ENCODE data around the gene IFNG-AS1.
A peak's percentile ranks its signal among the peaks of the same experiment; 100 is the strongest.

IFNG-AS1 gene

DNA sequence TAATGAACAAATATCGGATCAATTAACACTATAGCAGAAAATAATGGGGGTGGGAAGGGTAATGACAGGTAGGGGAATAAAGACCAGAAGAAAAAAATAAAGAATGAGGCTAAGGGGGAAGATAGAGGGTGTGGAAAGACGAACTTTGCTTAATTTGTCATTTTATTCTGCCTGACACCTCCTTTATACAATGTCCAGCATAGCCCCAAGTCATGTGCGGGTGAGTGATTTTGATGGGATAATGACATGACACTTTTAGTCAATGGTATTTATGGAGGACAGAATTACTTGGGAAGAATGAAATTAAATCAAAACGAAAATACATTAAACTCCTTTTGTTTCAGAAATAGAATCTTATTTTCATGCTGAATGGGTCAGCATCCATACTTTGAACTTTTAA lies 20.5 kb upstream of the IFNG-AS1 start:
- Histone ChIP-seq H3K4me2 (ENCODE audit: low read length) (no peak overlapping the region), H2BK5ac (ENCODE audit: low read depth, low read length, poor library complexity) (no peak overlapping the region), H2BK12ac (ENCODE audit: low read length) (no peak overlapping the region), H3K79me2 (ENCODE audit: control insufficient read depth, insufficient read depth, low read length, poor library complexity) (no peaks in the 10 kb centered on the region), H3K36me3 (ENCODE audit: control insufficient read depth in 1 of 2, insufficient read depth in 2 of 2, low read length in 2 of 2) (no peaks in the 10 kb centered on the region), H3K4ac (ENCODE audit: low read depth, low read length) (no peak overlapping the region), H2AK5ac (ENCODE audit: low read length) (no peak overlapping the region), H3K9me3 (ENCODE audit: insufficient read depth, low read depth, low read length) (no peaks in the 10 kb centered on the region), H2BK120ac (ENCODE audit: insufficient read depth, low read length, poor library complexity) (no peak overlapping the region), H3K79me1 (ENCODE audit: low read length) (no peaks in the 10 kb centered on the region), H4K12ac (ENCODE audit: low read depth, low read length) (no peak overlapping the region), H3K9ac (ENCODE audit: low read length) (no peak overlapping the region), H3K23ac (ENCODE audit: low read length) (no peak overlapping the region), H3K14ac (ENCODE audit: low read length) (no peak overlapping the region), H3K18ac (ENCODE audit: low read length) (no peak overlapping the region), H3K4me1 (ENCODE audit: control insufficient read depth in 1 of 2, insufficient read depth in 2 of 2, low read length in 2 of 2) (no peaks in the 10 kb centered on the region), H4K91ac (ENCODE audit: low read depth, low read length) (no peak overlapping the region), H4K8ac (ENCODE audit: low read depth, low read length) (no peak overlapping the region), H3K4me3 (ENCODE audit: low read depth, low read length) (no peak overlapping the region), H3K27ac (ENCODE audit: low read depth, low read length) (no peak overlapping the region), H3K27me3 (ENCODE audit: insufficient read depth, low read length) (no peaks in the 10 kb centered on the region), H2AFZ (ENCODE audit: insufficient read depth, low read length, poor library complexity) (no peak overlapping the region)
- WGBS (ENCODE audit: extremely low coverage, insufficient coverage, insufficient read length) = no CpG with 5 or more reads among the region's 4 CpGs
- DNase-seq = no peak

DNA sequence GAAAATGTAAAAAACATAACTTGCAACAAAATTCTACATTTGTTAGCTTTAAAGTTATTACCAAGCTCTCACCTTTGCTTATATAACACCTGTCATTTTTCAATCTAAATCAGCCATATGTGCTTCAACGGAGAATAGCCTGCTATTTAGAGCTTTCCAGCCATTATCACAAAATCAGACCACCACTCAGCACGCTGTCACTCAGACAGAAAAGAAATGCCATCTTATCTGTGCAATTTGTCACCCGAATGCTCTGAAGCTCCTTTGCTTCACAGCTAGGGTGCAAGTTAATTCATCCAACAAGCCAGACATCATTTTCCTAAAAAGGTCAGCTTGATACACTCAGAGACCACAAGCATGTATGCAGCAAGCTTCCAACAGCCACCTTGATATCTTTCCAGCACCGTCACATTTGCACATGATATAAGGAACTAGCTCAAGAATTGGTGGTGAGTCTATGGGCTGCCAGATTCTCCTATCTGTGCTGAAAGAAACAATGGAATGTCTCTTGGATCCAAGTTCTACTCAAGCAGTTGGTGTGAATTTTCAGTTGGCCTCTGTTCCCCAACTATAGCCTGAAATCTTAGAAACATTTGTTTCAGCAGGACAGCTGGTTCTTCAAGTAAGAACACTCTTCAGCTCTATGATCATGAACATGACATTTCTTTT lies 20.0 kb upstream of the IFNG-AS1 start:
- no CpG with 5 or more reads among the region's 4 CpGs for WGBS (ENCODE audit: extremely low coverage, insufficient coverage, insufficient read length)
- Histone ChIP-seq H2BK12ac (ENCODE audit: low read length) (no peak overlapping the region), H4K8ac (ENCODE audit: low read depth, low read length) (no peak overlapping the region), H3K4me1 (ENCODE audit: control insufficient read depth in 1 of 2, insufficient read depth in 2 of 2, low read length in 2 of 2) (no peaks in the 10 kb centered on the region), H2AFZ (ENCODE audit: insufficient read depth, low read length, poor library complexity) (no peak overlapping the region), H3K9ac (ENCODE audit: low read length) (no peak overlapping the region), H4K12ac (ENCODE audit: low read depth, low read length) (no peak overlapping the region), H4K91ac (ENCODE audit: low read depth, low read length) (no peak overlapping the region), H2BK120ac (ENCODE audit: insufficient read depth, low read length, poor library complexity) (no peak overlapping the region), H3K23ac (ENCODE audit: low read length) (no peak overlapping the region), H3K4me2 (ENCODE audit: low read length) (no peak overlapping the region), H3K9me3 (ENCODE audit: insufficient read depth, low read depth, low read length) (no peaks in the 10 kb centered on the region), H3K14ac (ENCODE audit: low read length) (no peak overlapping the region), H3K18ac (ENCODE audit: low read length) (no peak overlapping the region), H3K79me2 (ENCODE audit: control insufficient read depth, insufficient read depth, low read length, poor library complexity) (no peaks in the 10 kb centered on the region), H3K27ac (ENCODE audit: low read depth, low read length) (no peak overlapping the region), H3K27me3 (ENCODE audit: insufficient read depth, low read length) (no peaks in the 10 kb centered on the region), H3K4ac (ENCODE audit: low read depth, low read length) (no peak overlapping the region), H3K36me3 (ENCODE audit: control insufficient read depth in 1 of 2, insufficient read depth in 2 of 2, low read length in 2 of 2) (no peaks in the 10 kb centered on the region), H3K79me1 (ENCODE audit: low read length) (no peaks in the 10 kb centered on the region), H2AK5ac (ENCODE audit: low read length) (no peak overlapping the region), H2BK5ac (ENCODE audit: low read depth, low read length, poor library complexity) (no peak overlapping the region), H3K4me3 (ENCODE audit: low read depth, low read length) (no peak overlapping the region)
- DNase-seq = no peak

DNA sequence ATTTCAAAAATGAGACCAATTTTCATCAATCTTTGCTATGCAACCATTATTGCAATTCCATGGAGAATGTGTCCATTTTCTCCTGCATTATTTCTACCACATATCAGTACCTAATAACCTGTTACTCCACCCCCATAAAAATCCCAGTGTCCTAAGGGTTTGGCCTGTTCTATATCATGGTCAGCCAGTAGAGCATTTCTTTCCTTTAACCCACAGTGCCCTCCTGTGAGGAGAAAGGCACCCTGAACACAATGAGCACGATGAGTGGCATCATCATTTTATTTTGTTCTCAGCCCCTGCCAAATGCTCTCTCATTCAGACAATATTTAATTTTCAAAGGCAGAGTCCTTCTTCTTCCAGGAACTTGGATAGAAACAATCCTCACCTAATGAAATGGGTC lies 11.6 kb upstream of the IFNG-AS1 start:
- Histone ChIP-seq H3K27ac (ENCODE audit: low read depth, low read length) (no peak overlapping the region), H4K91ac (ENCODE audit: low read depth, low read length) (no peak overlapping the region), H3K14ac (ENCODE audit: low read length) (no peak overlapping the region), H3K27me3 (ENCODE audit: insufficient read depth, low read length) (no peaks in the 10 kb centered on the region), H3K23ac (ENCODE audit: low read length) (no peak overlapping the region), H2BK120ac (ENCODE audit: insufficient read depth, low read length, poor library complexity) (no peak overlapping the region), H3K4ac (ENCODE audit: low read depth, low read length) (no peak overlapping the region), H3K4me1 (ENCODE audit: control insufficient read depth in 1 of 2, insufficient read depth in 2 of 2, low read length in 2 of 2) (no peaks in the 10 kb centered on the region), H3K9me3 (ENCODE audit: insufficient read depth, low read depth, low read length) (no peaks in the 10 kb centered on the region), H3K4me2 (ENCODE audit: low read length) (no peak overlapping the region), H3K79me1 (ENCODE audit: low read length) (no peaks in the 10 kb centered on the region), H3K18ac (ENCODE audit: low read length) (no peak overlapping the region), H2AK5ac (ENCODE audit: low read length) (no peak overlapping the region), H3K36me3 (ENCODE audit: control insufficient read depth in 1 of 2, insufficient read depth in 2 of 2, low read length in 2 of 2) (no peaks in the 10 kb centered on the region), H2BK12ac (ENCODE audit: low read length) (no peak overlapping the region), H2AFZ (ENCODE audit: insufficient read depth, low read length, poor library complexity) (no peak overlapping the region), H3K4me3 (ENCODE audit: low read depth, low read length) (no peak overlapping the region), H3K79me2 (ENCODE audit: control insufficient read depth, insufficient read depth, low read length, poor library complexity) (no peaks in the 10 kb centered on the region), H4K8ac (ENCODE audit: low read depth, low read length) (no peak overlapping the region), H4K12ac (ENCODE audit: low read depth, low read length) (no peak overlapping the region), H3K9ac (ENCODE audit: low read length) (no peak overlapping the region), H2BK5ac (ENCODE audit: low read depth, low read length, poor library complexity) (no peak overlapping the region)
- WGBS (ENCODE audit: extremely low coverage, insufficient coverage, insufficient read length) = no CpG with 5 or more reads among the region's 1 CpG
- DNase-seq = no peak

DNA sequence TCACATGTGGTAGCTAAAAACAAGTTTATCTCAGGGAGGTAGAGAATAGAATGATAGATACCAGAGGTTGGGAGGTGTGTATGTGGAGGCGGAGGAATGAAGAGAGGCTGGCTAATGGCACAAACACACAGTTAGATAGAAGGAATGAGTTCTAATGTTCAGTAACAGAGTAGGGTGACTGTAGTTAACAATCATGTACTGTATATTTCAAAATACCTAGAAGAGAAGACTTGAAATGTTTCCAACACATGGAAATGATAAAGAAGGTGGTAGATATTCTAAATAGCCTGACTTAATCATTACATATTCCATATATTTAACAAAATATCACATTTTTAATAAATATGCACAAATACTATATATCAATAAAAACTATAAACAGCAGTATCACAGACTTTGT lies 8.9 kb upstream of the IFNG-AS1 start:
- Histone ChIP-seq H3K79me1 (ENCODE audit: low read length) (no peaks in the 10 kb centered on the region), H3K18ac (ENCODE audit: low read length) (no peak overlapping the region), H3K79me2 (ENCODE audit: control insufficient read depth, insufficient read depth, low read length, poor library complexity) (no peaks in the 10 kb centered on the region), H4K91ac (ENCODE audit: low read depth, low read length) (no peak overlapping the region), H3K36me3 (ENCODE audit: control insufficient read depth in 1 of 2, insufficient read depth in 2 of 2, low read length in 2 of 2) (no peaks in the 10 kb centered on the region), H3K4me1 (ENCODE audit: control insufficient read depth in 1 of 2, insufficient read depth in 2 of 2, low read length in 2 of 2) (no peaks in the 10 kb centered on the region), H4K12ac (ENCODE audit: low read depth, low read length) (no peak overlapping the region), H2BK5ac (ENCODE audit: low read depth, low read length, poor library complexity) (no peak overlapping the region), H3K23ac (ENCODE audit: low read length) (no peak overlapping the region), H2BK12ac (ENCODE audit: low read length) (no peak overlapping the region), H2AK5ac (ENCODE audit: low read length) (no peak overlapping the region), H3K9me3 (ENCODE audit: insufficient read depth, low read depth, low read length) (no peaks in the 10 kb centered on the region), H3K27me3 (ENCODE audit: insufficient read depth, low read length) (no peaks in the 10 kb centered on the region), H3K4me2 (ENCODE audit: low read length) (no peak overlapping the region), H2AFZ (ENCODE audit: insufficient read depth, low read length, poor library complexity) (no peak overlapping the region), H3K14ac (ENCODE audit: low read length) (no peak overlapping the region), H4K8ac (ENCODE audit: low read depth, low read length) (no peak overlapping the region), H3K4ac (ENCODE audit: low read depth, low read length) (no peak overlapping the region), H3K4me3 (ENCODE audit: low read depth, low read length) (no peak overlapping the region), H3K27ac (ENCODE audit: low read depth, low read length) (no peak overlapping the region), H2BK120ac (ENCODE audit: insufficient read depth, low read length, poor library complexity) (no peak overlapping the region), H3K9ac (ENCODE audit: low read length) (no peak overlapping the region)
- no CpG with 5 or more reads among the region's 1 CpG for WGBS (ENCODE audit: extremely low coverage, insufficient coverage, insufficient read length)
- DNase-seq = peak in 1 of 2 donors; percentile 34
